GM23338 (cell line): ENCODE measurements around the gene HOTAIR. TPM values are rescaled to one million over a fixed set of nuclear protein-coding genes. Genes with fewer than 3 reads are reported as not detected.

Experiments used
- ATAC-seq: fragments of 200-7000 bp; cut with Tn5 transposase; 3 replicates; pipeline ENCODE4 v1.9.1; 2020
- DNase-seq: peaks from one replicate; pipeline ENCODE4 v3.0.0-alpha.2; 2015; ENCODE audit warnings: low spot score
- H2AFZ ChIP-seq: fragments of 200-600 bp; sonication (generic); 2 replicates; pipeline ENCODE4 v1.8.0; 2016; ENCODE audit warnings: antibody characterized with exemption, mild to moderate bottlenecking, moderate library complexity
- H3F3A ChIP-seq: fragments of 200-600 bp; sonication (generic); replicated peaks from 2 replicates; pipeline ENCODE4 v1.8.0; 2017; ENCODE audit warnings: antibody characterized with exemption, mixed run types, low read depth
- H3K27ac ChIP-seq: fragments of 200-600 bp; sonication (generic); 2 replicates; pipeline ENCODE4 v1.6.1; 2016; ENCODE audit warnings: low read depth
- H3K27me3 ChIP-seq: fragments of 200-600 bp; sonication (generic); 2 replicates; pipeline ENCODE4 v1.8.0; 2016; ENCODE audit warnings: mild to moderate bottlenecking, mixed run types, moderate library complexity; ENCODE audit not compliant: insufficient read depth
- H3K36me3 ChIP-seq: fragments of 200-600 bp; sonication (generic); 2 replicates; pipeline ENCODE4 v1.8.0; 2016; ENCODE audit warnings: mild to moderate bottlenecking; ENCODE audit not compliant: insufficient read depth
- H3K4me1 ChIP-seq: fragments of 200-600 bp; sonication (generic); 2 replicates; pipeline ENCODE4 v1.8.0; 2016; ENCODE audit warnings: mild to moderate bottlenecking, moderate library complexity; ENCODE audit not compliant: insufficient read depth
- H3K4me2 ChIP-seq: fragments of 200-600 bp; sonication (generic); 2 replicates; pipeline ENCODE4 v1.7.1; 2017; ENCODE audit warnings: mixed run types
- H3K4me3 ChIP-seq: fragments of 200-600 bp; sonication (generic); 2 replicates; pipeline ENCODE4 v1.6.1; 2016; ENCODE audit warnings: mixed run types
- H3K79me2 ChIP-seq: fragments of 200-600 bp; sonication (generic); replicated peaks from 2 replicates; pipeline ENCODE4 v1.8.0; 2017; ENCODE audit warnings: mild to moderate bottlenecking; ENCODE audit not compliant: insufficient read depth
- H3K9me2 ChIP-seq: fragments of 200-600 bp; sonication (generic); 2 replicates; pipeline ENCODE4 v1.8.0; 2017; ENCODE audit not compliant: insufficient read depth
- H4K20me1 ChIP-seq: fragments of 200-600 bp; sonication (generic); replicated peaks from 2 replicates; pipeline ENCODE4 v1.8.0; 2017; ENCODE audit warnings: mild to moderate bottlenecking; ENCODE audit not compliant: insufficient read depth
- H3K27ac Mint-ChIP-seq: 2 replicates; pipeline ENCODE4 v1.8.0; 2020; ENCODE audit warnings: inconsistent platforms, mild to moderate bottlenecking, moderate library complexity, mixed read lengths
- H3K27me3 Mint-ChIP-seq: 3 replicates; pipeline ENCODE4 v1.8.0; 2022; ENCODE audit warnings: low read depth, mild to moderate bottlenecking, moderate library complexity, mixed read lengths, inconsistent platforms; ENCODE audit not compliant: insufficient read depth, poor library complexity
- H3K36me3 Mint-ChIP-seq: 3 replicates; pipeline ENCODE4 v1.8.0; 2021; ENCODE audit warnings: low read depth, mild to moderate bottlenecking, inconsistent platforms, moderate library complexity, mixed read lengths
- H3K4me1 Mint-ChIP-seq: 3 replicates; pipeline ENCODE4 v1.8.0; 2020; ENCODE audit warnings: mild to moderate bottlenecking, inconsistent platforms, mixed read lengths
- H3K4me3 Mint-ChIP-seq: 3 replicates; pipeline ENCODE4 v1.8.0; 2021; ENCODE audit warnings: moderate library complexity, mild to moderate bottlenecking, inconsistent platforms, mixed read lengths
- H3K9me3 Mint-ChIP-seq: 3 replicates; pipeline ENCODE4 v1.8.0; 2020; ENCODE audit warnings: moderate library complexity, mild to moderate bottlenecking, inconsistent platforms, mixed read lengths
- EZH2 ChIP-seq: fragments of 200-600 bp; sonication (generic); IDR thresholded peaks from one replicate; pipeline ENCODE4 v1.8.0; 2017; ENCODE audit warnings: antibody characterized with exemption, mild to moderate bottlenecking, low read depth; ENCODE audit not compliant: unreplicated experiment
- EZH2phosphoT487 ChIP-seq: fragments of 200-600 bp; sonication (generic); IDR thresholded peaks from one replicate; pipeline ENCODE4 v1.8.1; 2018; ENCODE audit warnings: antibody characterized with exemption; ENCODE audit not compliant: unreplicated experiment
- JUNB ChIP-seq: IDR thresholded peaks from one replicate; pipeline ENCODE4 v1.6.1; 2016; ENCODE audit warnings: antibody characterized with exemption; ENCODE audit not compliant: unreplicated experiment
- NANOG ChIP-seq: IDR thresholded peaks from 2 replicates; pipeline ENCODE4 v1.6.1; 2016; ENCODE audit warnings: antibody characterized with exemption, borderline replicate concordance
- POLR2AphosphoS5 ChIP-seq: IDR thresholded peaks from 2 replicates; pipeline ENCODE4 v1.6.1; 2016; ENCODE audit warnings: antibody characterized with exemption, low read depth
- STAT1 ChIP-seq: IDR thresholded peaks from one replicate; pipeline ENCODE4 v1.6.1; 2016; ENCODE audit warnings: antibody characterized with exemption; ENCODE audit not compliant: unreplicated experiment
- ZNF114 ChIP-seq: fragments of 250-450 bp; sonication (Bioruptor Pico); IDR thresholded peaks from 2 replicates; pipeline ENCODE4 v1.5.0; 2020; ENCODE audit warnings: mild to moderate bottlenecking, moderate library complexity
- ZNF331 ChIP-seq: fragments of 250-450 bp; sonication (Bioruptor Pico); IDR thresholded peaks from 2 replicates; pipeline ENCODE4 v1.5.0; 2020; ENCODE audit warnings: low read depth, mild to moderate bottlenecking, moderate library complexity
- polyA plus RNA-seq: library from polyadenylated mRNA; unstranded; fragments of >200 nt; fragmentation: Nextera tagmentation; extraction: Ambion mirVana; gene quantifications from 2 replicates; pipeline ENCODE4 v1.2.1, GENCODE V29; 2016
- total RNA-seq: library from RNA; depleted of rRNA; stranded (reverse); fragments of >200 nt; shearing (Covaris generic); gene quantifications from 2 replicates; pipeline ENCODE4 v1.2.3, GENCODE V29; 2014
- TF ChIP-seq, protein P1 (sequence below): IDR thresholded peaks from 2 replicates; pipeline ENCODE4 v1.6.1; 2016; ENCODE audit warnings: antibody characterized with exemption
- TF ChIP-seq, protein P2 (sequence below): IDR thresholded peaks from one replicate; pipeline ENCODE4 v1.6.1; 2018; ENCODE audit warnings: antibody characterized with exemption; ENCODE audit not compliant: unreplicated experiment

Gene HOTAIR
- total and polyA plus RNA-seq, 2 experiments from 2014 or later = not detected

GRCh38 chr12:53942467-53942997 is 32.2 kb downstream of the HOTAIR start (continued):
- TF ChIP-seq POLR2AphosphoS5 (no peak), JUNB (no peak), NANOG (no peak), EZH2phosphoT487 (peak; percentile 22), EZH2 (peak; percentile 92), ZNF114 (CRISPR knock-in tag) (no peak), ZNF331 (CRISPR knock-in tag) (no peak)
- TF ChIP-seq, protein P1, sequence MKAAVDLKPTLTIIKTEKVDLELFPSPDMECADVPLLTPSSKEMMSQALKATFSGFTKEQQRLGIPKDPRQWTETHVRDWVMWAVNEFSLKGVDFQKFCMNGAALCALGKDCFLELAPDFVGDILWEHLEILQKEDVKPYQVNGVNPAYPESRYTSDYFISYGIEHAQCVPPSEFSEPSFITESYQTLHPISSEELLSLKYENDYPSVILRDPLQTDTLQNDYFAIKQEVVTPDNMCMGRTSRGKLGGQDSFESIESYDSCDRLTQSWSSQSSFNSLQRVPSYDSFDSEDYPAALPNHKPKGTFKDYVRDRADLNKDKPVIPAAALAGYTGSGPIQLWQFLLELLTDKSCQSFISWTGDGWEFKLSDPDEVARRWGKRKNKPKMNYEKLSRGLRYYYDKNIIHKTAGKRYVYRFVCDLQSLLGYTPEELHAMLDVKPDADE = no peak
- TF ChIP-seq, protein P2, sequence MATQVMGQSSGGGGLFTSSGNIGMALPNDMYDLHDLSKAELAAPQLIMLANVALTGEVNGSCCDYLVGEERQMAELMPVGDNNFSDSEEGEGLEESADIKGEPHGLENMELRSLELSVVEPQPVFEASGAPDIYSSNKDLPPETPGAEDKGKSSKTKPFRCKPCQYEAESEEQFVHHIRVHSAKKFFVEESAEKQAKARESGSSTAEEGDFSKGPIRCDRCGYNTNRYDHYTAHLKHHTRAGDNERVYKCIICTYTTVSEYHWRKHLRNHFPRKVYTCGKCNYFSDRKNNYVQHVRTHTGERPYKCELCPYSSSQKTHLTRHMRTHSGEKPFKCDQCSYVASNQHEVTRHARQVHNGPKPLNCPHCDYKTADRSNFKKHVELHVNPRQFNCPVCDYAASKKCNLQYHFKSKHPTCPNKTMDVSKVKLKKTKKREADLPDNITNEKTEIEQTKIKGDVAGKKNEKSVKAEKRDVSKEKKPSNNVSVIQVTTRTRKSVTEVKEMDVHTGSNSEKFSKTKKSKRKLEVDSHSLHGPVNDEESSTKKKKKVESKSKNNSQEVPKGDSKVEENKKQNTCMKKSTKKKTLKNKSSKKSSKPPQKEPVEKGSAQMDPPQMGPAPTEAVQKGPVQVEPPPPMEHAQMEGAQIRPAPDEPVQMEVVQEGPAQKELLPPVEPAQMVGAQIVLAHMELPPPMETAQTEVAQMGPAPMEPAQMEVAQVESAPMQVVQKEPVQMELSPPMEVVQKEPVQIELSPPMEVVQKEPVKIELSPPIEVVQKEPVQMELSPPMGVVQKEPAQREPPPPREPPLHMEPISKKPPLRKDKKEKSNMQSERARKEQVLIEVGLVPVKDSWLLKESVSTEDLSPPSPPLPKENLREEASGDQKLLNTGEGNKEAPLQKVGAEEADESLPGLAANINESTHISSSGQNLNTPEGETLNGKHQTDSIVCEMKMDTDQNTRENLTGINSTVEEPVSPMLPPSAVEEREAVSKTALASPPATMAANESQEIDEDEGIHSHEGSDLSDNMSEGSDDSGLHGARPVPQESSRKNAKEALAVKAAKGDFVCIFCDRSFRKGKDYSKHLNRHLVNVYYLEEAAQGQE = no peak

DNA sequence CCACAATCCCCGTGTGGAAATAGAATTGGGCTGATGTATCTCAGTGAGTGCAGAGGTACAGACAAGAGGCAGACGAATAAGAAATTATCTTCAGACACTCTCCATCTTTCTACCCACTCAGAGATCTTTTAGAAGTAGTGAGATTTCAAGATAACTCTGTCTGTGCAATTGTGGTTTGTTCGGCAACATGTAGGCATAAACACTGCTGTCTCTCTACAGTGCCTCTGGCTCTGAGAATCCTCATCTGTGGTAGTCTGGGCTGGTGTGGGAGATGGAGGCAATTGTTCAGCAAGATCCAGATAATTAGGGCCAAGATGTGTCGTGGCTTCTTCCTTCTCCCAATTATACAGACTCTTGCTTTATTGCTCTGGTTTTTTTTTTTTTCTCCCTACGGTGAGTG is 33.0 kb downstream of the HOTAIR start:
- DNase-seq (no peak), ATAC-seq (no peak)
- Histone ChIP-seq H3K79me2 (no peaks in the 10 kb centered on the region), H3K9me2 (no peaks in the 10 kb centered on the region), H3K36me3 (no peaks in the 10 kb centered on the region), H3F3A (peaks cover 40% of the 10 kb centered on the region), H2AFZ (no peak overlapping the region), H3K4me2 (no peak overlapping the region), H4K20me1 (peaks cover 59% of the 10 kb centered on the region), H3K4me3 (no peak overlapping the region), H3K27ac (no peak overlapping the region), H3K4me1 (peaks cover 28% of the 10 kb centered on the region; the same call in 1 of the 2 replicates), H3K27me3 (peaks cover 100% of the 10 kb centered on the region)
- no peaks in the 10 kb centered on the region; the same call in 2 of the 3 replicates for H3K9me3 Mint-ChIP-seq
- peaks cover 15% of the 10 kb centered on the region for H3K4me1 Mint-ChIP-seq
- H3K36me3 Mint-ChIP-seq = no peaks in the 10 kb centered on the region; the same call in 2 of the 3 replicates
- H3K27me3 Mint-ChIP-seq = peaks cover 97% of the 10 kb centered on the region
- no peak overlapping the region for H3K27ac Mint-ChIP-seq
- TF ChIP-seq EZH2 (peak; percentile 68), STAT1 (no peak)
- TF ChIP-seq, protein P2 = no peak
- H3K4me3 Mint-ChIP-seq = no peak overlapping the region
